ENCODE data around the gene MLLT3.

The MLLT3 gene

DNA sequence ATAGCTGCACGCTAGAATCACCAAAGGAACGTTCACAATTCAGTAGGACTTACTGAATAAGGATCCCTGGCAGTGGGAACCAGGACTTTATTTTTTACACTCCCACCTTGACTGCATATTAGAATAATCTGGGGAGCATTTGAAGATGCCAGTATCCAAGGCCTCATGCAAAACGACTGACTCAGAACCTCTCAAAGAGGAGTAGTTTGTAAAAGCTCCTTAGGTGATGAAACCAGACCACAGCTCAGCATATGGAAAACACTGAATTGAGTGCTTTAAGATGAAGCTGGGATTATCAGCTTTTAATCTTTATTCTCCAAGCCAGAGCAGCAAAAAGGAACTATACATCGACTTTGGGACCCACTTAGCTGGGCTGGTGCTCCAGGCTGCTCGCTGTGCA is 288.3 kb downstream of the MLLT3 start:
- TF ChIP-seq EZH2phosphoT487 (conservative IDR thresholded peaks at IDR 0.05; ENCODE audit: low read length) = no peak
- TF ChIP-seq CTCF (IDR thresholded peaks at IDR 0.05; ENCODE audit: insufficient read depth, low read length, poor library complexity, severe bottlenecking) = no peak
- Histone ChIP-seq H3K4me2 (ENCODE audit: low read depth, low read length, poor library complexity, severe bottlenecking) (no peak overlapping the region), H2AFZ (ENCODE audit: low read depth, low read length, severe bottlenecking) (no peak overlapping the region), H4K20me1 (ENCODE audit: low read depth, low read length) (no peaks in the 10 kb centered on the region), H3K9me2 (replicated peaks; ENCODE audit: insufficient read depth, low read length) (no peaks in the 10 kb centered on the region), H3K27ac (ENCODE audit: low read depth, low read length) (no peak overlapping the region), H3K9me3 (ENCODE audit: insufficient read depth, low read length) (no peaks in the 10 kb centered on the region), H3F3A (ENCODE audit: insufficient read depth) (no peaks in the 10 kb centered on the region), H3K4me3 (ENCODE audit: insufficient read depth, low read length, poor library complexity, severe bottlenecking) (no peak overlapping the region), H3K79me2 (ENCODE audit: insufficient read depth, low read length) (no peaks in the 10 kb centered on the region), H3K36me3 (ENCODE audit: low read length) (no peaks in the 10 kb centered on the region), H3K27me3 (ENCODE audit: low read length) (no peaks in the 10 kb centered on the region), H3K9ac (ENCODE audit: low read length) (no peak overlapping the region)

- no peak overlapping the region for H3K4me3 ChIP-seq (ENCODE audit: insufficient read depth, low read length, poor library complexity, severe bottlenecking)
- TF ChIP-seq EZH2phosphoT487 (conservative IDR thresholded peaks at IDR 0.05; ENCODE audit: low read length) (no peak), CTCF (IDR thresholded peaks at IDR 0.05; ENCODE audit: insufficient read depth, low read length, poor library complexity, severe bottlenecking) (no peak)
- no peaks in the 10 kb centered on the region for H3K9me2 ChIP-seq (replicated peaks; ENCODE audit: insufficient read depth, low read length)
- no peaks in the 10 kb centered on the region for H3F3A ChIP-seq (ENCODE audit: insufficient read depth)
- H3K4me2 ChIP-seq (ENCODE audit: low read depth, low read length, poor library complexity, severe bottlenecking) = no peak overlapping the region
- no peak overlapping the region for H3K9ac ChIP-seq (ENCODE audit: low read length)
- H2AFZ ChIP-seq (ENCODE audit: low read depth, low read length, severe bottlenecking) = no peak overlapping the region
- no peak overlapping the region for H3K27ac ChIP-seq (ENCODE audit: low read depth, low read length)
- no peaks in the 10 kb centered on the region for H3K9me3 ChIP-seq (ENCODE audit: insufficient read depth, low read length)
- no peaks in the 10 kb centered on the region for H3K27me3 ChIP-seq (ENCODE audit: low read length)
- H4K20me1 ChIP-seq (ENCODE audit: low read depth, low read length) = no peaks in the 10 kb centered on the region
- no peaks in the 10 kb centered on the region for H3K36me3 ChIP-seq (ENCODE audit: low read length)
- H3K79me2 ChIP-seq (ENCODE audit: insufficient read depth, low read length) = no peaks in the 10 kb centered on the region
Measured at GRCh38 chr9:20331095-20331685, 291.1 kb downstream of the MLLT3 start.

DNA sequence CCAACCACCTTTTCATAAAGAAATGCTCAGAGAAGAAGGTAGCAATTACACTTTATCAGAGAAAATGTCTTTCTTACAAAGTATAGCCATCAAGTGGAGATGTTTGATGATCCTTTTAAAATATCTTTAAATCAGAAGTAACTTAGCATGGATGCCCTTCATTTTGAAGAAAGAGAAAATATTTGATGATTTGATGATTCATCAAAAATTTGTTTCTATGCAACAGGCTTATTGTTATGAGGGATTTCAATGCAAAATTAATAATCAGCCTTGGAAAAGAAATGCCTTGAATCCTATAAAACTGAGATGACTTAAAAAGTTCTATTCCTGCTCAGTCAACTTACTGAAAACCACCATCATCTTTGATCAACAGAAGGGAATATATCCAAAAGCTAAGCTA is 291.6 kb downstream of the MLLT3 start:
- Histone ChIP-seq H3K9ac (ENCODE audit: low read length) (no peak overlapping the region), H3K9me2 (replicated peaks; ENCODE audit: insufficient read depth, low read length) (no peaks in the 10 kb centered on the region), H3K4me2 (ENCODE audit: low read depth, low read length, poor library complexity, severe bottlenecking) (no peak overlapping the region), H3K79me2 (ENCODE audit: insufficient read depth, low read length) (no peaks in the 10 kb centered on the region), H3K27me3 (ENCODE audit: low read length) (no peaks in the 10 kb centered on the region), H3K9me3 (ENCODE audit: insufficient read depth, low read length) (no peaks in the 10 kb centered on the region), H2AFZ (ENCODE audit: low read depth, low read length, severe bottlenecking) (no peak overlapping the region), H3K36me3 (ENCODE audit: low read length) (no peaks in the 10 kb centered on the region), H3F3A (ENCODE audit: insufficient read depth) (no peaks in the 10 kb centered on the region), H3K4me3 (ENCODE audit: insufficient read depth, low read length, poor library complexity, severe bottlenecking) (no peak overlapping the region), H4K20me1 (ENCODE audit: low read depth, low read length) (no peaks in the 10 kb centered on the region), H3K27ac (ENCODE audit: low read depth, low read length) (no peak overlapping the region)
- TF ChIP-seq EZH2phosphoT487 (conservative IDR thresholded peaks at IDR 0.05; ENCODE audit: low read length) (no peak), CTCF (IDR thresholded peaks at IDR 0.05; ENCODE audit: insufficient read depth, low read length, poor library complexity, severe bottlenecking) (no peak)

Measured in SU-DHL-6 (cell line).